ENCODE data around the gene RTTN. TPM values are rescaled to one million over a fixed set of nuclear protein-coding genes. Genes with fewer than 3 reads are reported as not detected.

RTTN gene
- polyA plus RNA-seq, 2 of the 4 experiments (the other 2 are of a cell fraction), result 8.4 to 24.6 TPM

- WGBS (ENCODE audit: missing lambda C conversion rate), result 89% methylated on average over 3 of the region's 3 CpGs
- FAIRE-seq, result no peak
- Histone ChIP-seq H3K4me3 (no peak overlapping the region), H3K4me2 (no peak overlapping the region), H3K9me3 (no peaks in the 10 kb centered on the region), H3K4me1 (peaks cover 7% of the 10 kb centered on the region; the same call in 1 of the 3 replicates), H3K27ac (no peak overlapping the region)
- ChIA-PET POLR2A (no interaction called here), CTCF (no interaction called here)
- no peak for TF ChIP-seq ZC3H11A (IDR thresholded peaks at IDR 0.05)
- no peak for ATAC-seq
- DNase-seq (ENCODE audit: low read depth in 1 of 2, low spot score in 1 of 2), result no peak
These were observed 83.6 kb downstream of the RTTN start for GRCh38 chr18:70121842-70122241.

- WGBS (ENCODE audit: missing lambda C conversion rate), result 61% methylated on average over 2 of the region's 2 CpGs
- no peak overlapping the region for H3K4me3 ChIP-seq
- no peak overlapping the region for H3K27ac ChIP-seq
- no peaks in the 10 kb centered on the region for H3K4me1 ChIP-seq
- TF ChIP-seq EHF (CRISPR knock-in tag; IDR thresholded peaks at IDR 0.05), result no peak
- no peak overlapping the region for H3K4me2 ChIP-seq
- FAIRE-seq (no peak), DNase-seq (ENCODE audit: low read depth in 1 of 2, low spot score in 1 of 2) (no peak), ATAC-seq (no peak)
- no peaks in the 10 kb centered on the region for H3K9me3 ChIP-seq
- CTCF ChIA-PET, result interaction anchor here (0.9 kb wide), 1 partner anchor 336 kb away, joined by 3 read pairs; no protein-coding TSS in a partner anchor
- POLR2A ChIA-PET, result no interaction called here
These were observed 88.5 kb downstream of the RTTN start for GRCh38 chr18:70116949-70117348.

GRCh38 chr18:70113511-70113910 is 92.0 kb downstream of the RTTN start:
- DNase-seq (ENCODE audit: low read depth in 1 of 2, low spot score in 1 of 2), result no peak
- no peak for FAIRE-seq
- 90% methylated on average over 1 of the region's 1 CpG for WGBS (ENCODE audit: missing lambda C conversion rate)
- no peak overlapping the region for H3K4me3 ChIP-seq
- no peaks in the 10 kb centered on the region for H3K9me3 ChIP-seq
- ChIA-PET POLR2A (no interaction called here), CTCF (no interaction called here)
- H3K4me2 ChIP-seq, result no peak overlapping the region
- H3K4me1 ChIP-seq, result no peaks in the 10 kb centered on the region
- ATAC-seq, result no peak
- no peak for TF ChIP-seq HOXB13 (CRISPR knock-in tag; IDR thresholded peaks at IDR 0.05; ENCODE audit: low read depth)
- TF ChIP-seq ZSCAN20 (CRISPR knock-in tag; IDR thresholded peaks at IDR 0.05), result no peak
- no peak for TF ChIP-seq CEBPB (IDR thresholded peaks at IDR 0.05)
- no peak for TF ChIP-seq BCL3 (IDR thresholded peaks at IDR 0.05)
- TF ChIP-seq ZNF302 (CRISPR knock-in tag; IDR thresholded peaks at IDR 0.05), result no peak
- TF ChIP-seq EHF (CRISPR knock-in tag; IDR thresholded peaks at IDR 0.05), result no peak
- no peak for TF ChIP-seq RNF2 (IDR thresholded peaks at IDR 0.05; ENCODE audit: borderline replicate concordance, low read depth)
- no peak for TF ChIP-seq HEYL (CRISPR knock-in tag; IDR thresholded peaks at IDR 0.05)
- TF ChIP-seq GATA3 (IDR thresholded peaks at IDR 0.05; ENCODE audit: borderline replicate concordance), result no peak
- no peak for TF ChIP-seq KDM5A (IDR thresholded peaks at IDR 0.05)
- no peak for TF ChIP-seq FOSL2 (IDR thresholded peaks at IDR 0.05)
- TF ChIP-seq FOSL2 (CRISPR knock-in tag; IDR thresholded peaks at IDR 0.05), result no peak
- TF ChIP-seq JUN (IDR thresholded peaks at IDR 0.05), result no peak
- TF ChIP-seq REST (IDR thresholded peaks at IDR 0.05), result no peak
- TF ChIP-seq TP53 (CRISPR knock-in tag; IDR thresholded peaks at IDR 0.05), result no peak
- TF ChIP-seq SREBF2 (IDR thresholded peaks at IDR 0.05), result no peak
- TF ChIP-seq PBX3 (IDR thresholded peaks at IDR 0.05), result no peak
- no peak for TF ChIP-seq CHD2 (IDR thresholded peaks at IDR 0.05; ENCODE audit: low read length, partially characterized antibody)
- TF ChIP-seq JUNB (IDR thresholded peaks at IDR 0.05), result no peak
- TF ChIP-seq CBX2 (IDR thresholded peaks at IDR 0.05; ENCODE audit: borderline replicate concordance, low read depth), result no peak
- H3K27ac ChIP-seq, result no peak overlapping the region

All from A549 (cell line).